Endothelial cell of umbilical vein (primary cell): ENCODE measurements around the gene CTNND2. TPM values are rescaled to one million over a fixed set of nuclear protein-coding genes. Genes with fewer than 3 reads are reported as not detected.

ENCODE experiments used
- BruUV-seq: library from RNA; stranded (reverse); fragments of 400-500 nt; replicated peaks from 2 replicates; lab custom pipeline; 2021; lab: Mats Ljungman, UMichigan
- CTCF ChIA-PET: fragments of 300-600, 350-600 bp; sonication (Branson Sonifier 250); formaldehyde crosslinking; loops from one replicate; lab custom pipeline; 2021; ENCODE audit warnings: antibody characterized with exemption, inconsistent platforms; lab: Charles Lee
- POLR2A ChIA-PET: fragments of 300-600, 350-600 bp; sonication (Branson Sonifier 250); formaldehyde crosslinking; loops from one replicate; lab custom pipeline; 2021; ENCODE audit warnings: antibody characterized with exemption, inconsistent platforms; lab: Charles Lee
- DNase-seq: peaks from one replicate; pipeline ENCODE4 v3.0.0-alpha.2; 2011; ENCODE audit warnings: low read depth, low spot score
- FAIRE-seq: peaks from 2 replicates; lab custom pipeline; 2011; peaks lifted over from hg19 to GRCh38; lab: Jason Lieb, UNC
- H2AFZ ChIP-seq: 2 replicates; pipeline ENCODE4 v1.6.0; 2012; ENCODE audit warnings: low read depth, low read length, control low read depth, inconsistent platforms
- H3K27ac ChIP-seq: 2 replicates; pipeline ENCODE4 v1.5.1; 2011; ENCODE audit warnings: low read depth, mild to moderate bottlenecking, control low read depth, low read length, moderate library complexity; ENCODE audit not compliant: insufficient read depth
- H3K27me3 ChIP-seq, 2 experiments: 2 replicates each; pipeline versions ENCODE4 v1.6.0 to v1.6.1; 2011; ENCODE audit warnings: low read length in 2 of 2, mixed read lengths in 1 of 2; ENCODE audit not compliant: control insufficient read depth in 2 of 2, insufficient read depth in 2 of 2
- H3K36me3 ChIP-seq, 2 experiments: 2 replicates in 1 of 2; 3 replicates in 1 of 2; pipeline ENCODE4 v1.5.1; 2011; ENCODE audit warnings: low read length in 2 of 2, mild to moderate bottlenecking in 1 of 2, moderate library complexity in 1 of 2; ENCODE audit not compliant: control insufficient read depth in 2 of 2, insufficient read depth in 2 of 2; ENCODE audit errors: extremely low read depth in 1 of 2
- H3K4me1 ChIP-seq: 3 replicates; pipeline ENCODE4 v1.5.1; 2011; ENCODE audit warnings: mild to moderate bottlenecking, low read length; ENCODE audit not compliant: control insufficient read depth, insufficient read depth; ENCODE audit errors: extremely low read depth
- H3K4me2 ChIP-seq: 2 replicates; pipeline ENCODE4 v1.6.1; 2011; ENCODE audit warnings: low read length, control low read depth, mixed read lengths; ENCODE audit not compliant: insufficient read depth
- H3K4me3 ChIP-seq, 3 experiments: fragments of 200-600 bp in 1 of 3; sonication (generic), shearing (Covaris generic) in 1 of 3; replicated peaks in 1 of 3; 2 replicates each; pipeline ENCODE4 v1.5.1; 2011 to 2016; ENCODE audit warnings: control low read depth in 3 of 3, low read length in 3 of 3, mild to moderate bottlenecking in 2 of 3, inconsistent platforms in 1 of 3, low read depth in 1 of 3, moderate library complexity in 1 of 3; ENCODE audit not compliant: insufficient read depth in 1 of 3
- H3K79me2 ChIP-seq: 2 replicates; pipeline ENCODE4 v1.6.0; 2012; ENCODE audit warnings: low read length, inconsistent platforms; ENCODE audit not compliant: control insufficient read depth, insufficient read depth
- H3K9ac ChIP-seq: replicated peaks from 2 replicates; pipeline ENCODE3; 2011; ENCODE audit warnings: low read length, control low read depth; ENCODE audit not compliant: insufficient read depth; ENCODE audit errors: extremely low read depth
- H3K9me1 ChIP-seq: replicated peaks from 3 replicates; pipeline ENCODE4 v1.6.0; 2011; ENCODE audit warnings: mild to moderate bottlenecking, low read length; ENCODE audit not compliant: control insufficient read depth, insufficient read depth; ENCODE audit errors: extremely low read depth
- H3K9me3 ChIP-seq: replicated peaks from 2 replicates; pipeline ENCODE4 v1.5.1; 2012; ENCODE audit warnings: low read length, inconsistent platforms; ENCODE audit not compliant: control insufficient read depth, insufficient read depth
- H4K20me1 ChIP-seq: replicated peaks from 2 replicates; pipeline ENCODE3; 2011; ENCODE audit warnings: mild to moderate bottlenecking, low read length; ENCODE audit not compliant: control insufficient read depth, insufficient read depth; ENCODE audit errors: extremely low read depth
- CTCF ChIP-seq, 2 donors: IDR thresholded peaks; 1 replicate in 1 of 2; 2 replicates in 1 of 2; pipeline ENCODE4 v1.5.1; 2011; ENCODE audit warnings: low read length in 2 of 2, mild to moderate bottlenecking in 2 of 2, moderate library complexity in 2 of 2, control low read depth in 1 of 2, inconsistent platforms in 1 of 2, low read depth in 1 of 2; ENCODE audit not compliant: insufficient read depth in 1 of 2; ENCODE audit errors: extremely low read depth in 1 of 2
- EZH2 ChIP-seq: IDR thresholded peaks from 2 replicates; pipeline ENCODE4 v1.6.1; 2012; ENCODE audit warnings: borderline replicate concordance, low read depth, mild to moderate bottlenecking, moderate library complexity, low read length, inconsistent platforms; ENCODE audit not compliant: severe bottlenecking
- FOS ChIP-seq: IDR thresholded peaks from 2 replicates; pipeline ENCODE4 v1.6.1; 2011; ENCODE audit warnings: mild to moderate bottlenecking, low read length, moderate library complexity, borderline replicate concordance; ENCODE audit not compliant: insufficient read depth
- GATA2 ChIP-seq: IDR thresholded peaks from 2 replicates; pipeline ENCODE4 v1.7.0; 2011; ENCODE audit warnings: low read depth, mild to moderate bottlenecking, moderate library complexity, mixed read lengths, low read length; ENCODE audit not compliant: insufficient read length, insufficient read depth
- JUN ChIP-seq: IDR thresholded peaks from 2 replicates; pipeline ENCODE4 v1.6.1; 2011; ENCODE audit warnings: borderline replicate concordance, low read depth; ENCODE audit not compliant: insufficient read length, insufficient read depth
- MAX ChIP-seq: IDR thresholded peaks from 2 replicates; pipeline ENCODE4 v1.6.1; 2011; ENCODE audit not compliant: insufficient read depth, insufficient read length
- MYC ChIP-seq: IDR thresholded peaks from one replicate; pipeline ENCODE4 v1.6.1; 2011; ENCODE audit warnings: mild to moderate bottlenecking, low read depth, low read length
- POLR2A ChIP-seq: IDR thresholded peaks from 2 replicates; pipeline ENCODE4 v1.6.1; 2012; ENCODE audit warnings: low read depth, mild to moderate bottlenecking, control low read depth, low read length
- POLR2AphosphoS5 ChIP-seq: IDR thresholded peaks from 2 replicates; pipeline ENCODE4 v1.6.1; 2012; ENCODE audit warnings: low read depth, mild to moderate bottlenecking, control low read depth, low read length, moderate library complexity; ENCODE audit not compliant: insufficient read depth
- dilution Hi-C: fragments of 300-500 bp; cut with MboI; formaldehyde crosslinking; loops from one replicate; pipeline ENCODE4 v1.15.0; 2019; ENCODE audit warnings: low sequenced_read_pairs; ENCODE audit not compliant: extremely low pct_ligation_motif_present
- intact Hi-C: fragments of 100-400 bp; cut with micrococcal nuclease; formaldehyde crosslinking; loops from one replicate; pipeline ENCODE4 v1.10.0; 2022
- polyA plus RNA-seq, 4 experiments: library from polyadenylated mRNA; depleted of rRNA in 3 of 4; stranded (reverse) in 3 of 4; unstranded in 1 of 4; fragments of >200 nt; gene quantifications; 2 replicates each; pipeline versions ENCODE4 v1.2.1 to v1.2.3, GENCODE V29; 2011 to 2012; ENCODE audit warnings: missing spikeins in 1 of 4
- total RNA-seq: library from RNA; stranded (reverse); gene quantifications from 2 replicates; pipeline ENCODE4 v1.2.3, GENCODE V29; 2021

Gene CTNND2
- total and polyA plus RNA-seq, 2 donors (not counting 3 experiments of a cell fraction or from before 2014, with no cell fraction given) = not detected

- H3K27ac ChIP-seq = no peak overlapping the region
- no TSS peak for BruUV-seq
- DNase-seq = no peak
- no peak for TF ChIP-seq POLR2AphosphoS5
- no peak for TF ChIP-seq JUN
- TF ChIP-seq GATA2 = no peak
- no peak for TF ChIP-seq CTCF (IDR thresholded peaks at IDR 0.05; ENCODE audit: extremely low read depth in 1 of 2, insufficient read depth in 1 of 2, low read depth in 1 of 2, low read length in 2 of 2)
- no peak for TF ChIP-seq EZH2
- TF ChIP-seq POLR2A = no peak
- no peak for TF ChIP-seq FOS
- no peak for TF ChIP-seq MAX
- no peak for TF ChIP-seq MYC
- H3K4me1 ChIP-seq = no peaks in the 10 kb centered on the region
- H3K9ac ChIP-seq = no peak overlapping the region
- H3K36me3 ChIP-seq = no peaks in the 10 kb centered on the region
- dilution Hi-C loops (no loop called here), intact Hi-C loops (no loop called here)
- no peak overlapping the region for H2AFZ ChIP-seq
- H3K9me1 ChIP-seq = no peaks in the 10 kb centered on the region
- ChIA-PET CTCF (no interaction called here), POLR2A (no interaction called here)
- H3K79me2 ChIP-seq = no peaks in the 10 kb centered on the region
- no peaks in the 10 kb centered on the region for H3K27me3 ChIP-seq
- H3K9me3 ChIP-seq = no peaks in the 10 kb centered on the region
- no peak overlapping the region for H3K4me2 ChIP-seq
- no peak for FAIRE-seq
- no peaks in the 10 kb centered on the region for H4K20me1 ChIP-seq
- H3K4me3 ChIP-seq = no peak overlapping the region
These were observed 945.5 kb downstream of the CTNND2 start for GRCh38 chr5:10958728-10959127.
